GM19238 (cell line): Measurements from ENCODE around the gene CCDC192.

ENCODE experiments used
- DNase-seq: peaks from one replicate; pipeline ENCODE4 v3.0.0; 2011; ENCODE audit warnings: low spot score; ENCODE audit not compliant: insufficient read length

CCDC192 gene

DNA sequence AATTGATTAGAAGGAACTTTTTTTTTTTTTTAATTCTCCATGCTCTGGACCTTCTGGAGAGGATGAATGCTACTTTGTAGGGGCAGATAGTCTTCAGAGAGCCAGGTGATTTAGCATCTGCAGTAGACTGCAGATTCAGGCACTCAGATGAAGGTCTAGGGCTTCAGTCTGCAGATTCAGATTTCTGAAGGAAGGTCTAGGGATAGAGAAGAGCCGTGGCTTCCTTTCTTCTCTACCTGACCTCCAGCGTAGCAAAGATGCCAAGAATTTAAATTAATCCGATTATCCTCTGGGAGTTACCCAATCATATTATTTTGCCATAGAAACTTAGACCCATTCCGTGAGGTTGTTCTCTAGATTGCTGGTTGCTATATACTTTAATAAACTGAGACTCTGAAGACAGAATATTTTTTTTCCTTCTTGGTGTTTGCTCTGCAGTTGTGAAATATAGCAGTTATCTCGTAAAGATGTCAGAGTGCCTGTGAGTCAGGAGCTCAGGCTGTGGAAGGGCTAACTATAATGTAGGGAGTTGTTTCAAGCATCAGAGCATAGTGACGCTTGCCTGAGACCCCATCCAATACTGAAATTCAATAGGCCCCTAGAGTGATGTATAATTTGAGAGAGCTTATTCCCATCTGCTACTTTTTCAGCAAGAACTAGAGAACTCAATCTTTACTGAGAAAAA is 247.7 kb downstream of the CCDC192 start:
- DNase-seq, result no peak

DNA sequence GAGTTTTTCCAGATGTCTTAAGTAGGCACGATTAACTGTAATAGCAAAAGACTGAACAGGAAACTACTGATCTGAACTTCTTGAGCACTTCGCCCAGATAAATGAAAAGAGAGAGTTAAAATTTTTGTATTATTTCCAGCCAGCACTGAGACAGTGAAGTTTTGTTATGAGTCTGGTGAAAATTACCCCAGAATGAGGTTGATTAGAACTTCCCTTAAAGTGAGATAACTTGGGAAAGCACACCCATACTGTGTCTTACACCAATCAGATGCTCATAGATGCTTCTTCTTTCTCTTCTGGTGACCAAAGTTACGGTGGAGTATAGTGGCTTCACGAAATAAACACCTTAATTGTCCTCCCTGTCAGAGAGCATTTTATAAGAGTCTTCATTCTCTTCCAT is 248.6 kb downstream of the CCDC192 start:
- DNase-seq, result no peak

DNA sequence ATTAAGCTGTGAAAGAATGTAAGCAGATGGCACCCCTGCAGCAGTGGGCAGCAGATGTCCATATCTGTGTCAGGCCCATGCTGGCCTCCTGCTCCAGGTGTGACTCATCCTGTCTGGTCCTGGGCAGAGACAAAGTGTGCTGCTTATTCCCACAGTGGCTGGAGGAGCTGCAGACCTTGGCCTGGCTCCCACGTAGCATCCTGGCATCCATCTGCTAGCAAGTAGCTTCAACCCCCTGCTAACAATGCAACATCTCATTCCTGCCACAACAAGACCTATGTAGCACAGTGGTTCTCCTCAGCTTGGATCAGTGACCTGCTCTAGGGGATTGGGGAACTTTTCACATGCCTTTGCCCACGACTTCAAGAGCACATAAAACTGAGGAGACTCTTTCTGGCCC is 254.0 kb downstream of the CCDC192 start:
- DNase-seq, result no peak

DNA sequence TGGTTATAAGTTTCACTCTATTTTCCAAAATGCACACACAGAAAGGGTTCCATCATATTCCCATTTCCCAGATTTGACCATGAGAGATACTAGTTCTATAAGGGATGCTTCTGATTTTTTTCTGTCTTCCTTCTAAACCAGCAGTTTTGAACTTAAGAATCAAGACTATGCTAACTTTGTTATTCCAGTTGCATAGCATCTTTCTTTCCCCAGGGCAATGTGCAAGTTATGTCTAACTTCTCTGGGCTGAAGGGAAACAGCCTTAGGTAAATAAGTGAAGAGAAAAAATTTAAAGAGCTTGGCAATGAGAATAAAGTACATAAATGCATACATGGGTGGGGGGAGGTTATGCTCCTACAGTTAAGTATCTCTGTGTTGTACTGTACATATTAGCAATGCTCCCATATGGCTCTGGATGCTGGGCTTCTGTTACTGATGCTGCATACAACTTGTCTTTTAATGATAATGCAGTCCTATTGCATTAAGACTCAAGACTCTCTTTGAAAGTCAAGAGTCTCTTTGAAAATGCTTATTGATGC is 254.6 kb downstream of the CCDC192 start:
- no peak for DNase-seq

DNA sequence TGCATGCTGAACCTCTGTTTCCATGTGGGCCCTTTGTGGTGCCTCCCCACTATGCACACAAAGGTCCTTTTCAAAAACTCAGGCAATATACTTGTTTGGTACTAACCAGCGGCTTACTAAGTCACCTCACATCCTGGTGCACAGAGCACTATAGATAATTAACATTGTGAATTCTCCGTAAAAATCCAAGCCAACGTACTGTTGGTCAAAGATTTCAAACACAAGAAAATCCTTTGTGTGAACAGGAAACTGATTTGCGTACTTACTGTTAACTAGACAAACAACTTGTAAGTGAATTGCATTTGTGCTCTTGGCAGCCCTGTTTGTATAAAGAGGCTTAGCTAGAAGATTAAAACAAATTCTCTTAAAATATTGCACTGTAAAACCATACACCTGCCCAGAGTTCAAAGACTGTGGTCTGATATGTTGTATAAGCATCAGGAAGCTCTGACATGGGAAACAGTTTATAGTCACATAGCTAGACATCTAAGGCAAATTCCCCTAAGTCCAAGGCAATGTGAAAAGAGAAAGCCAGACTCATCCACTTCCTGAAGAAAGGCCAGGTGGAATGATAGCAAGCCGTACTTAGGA is 255.3 kb downstream of the CCDC192 start:
- DNase-seq, result no peak

DNA sequence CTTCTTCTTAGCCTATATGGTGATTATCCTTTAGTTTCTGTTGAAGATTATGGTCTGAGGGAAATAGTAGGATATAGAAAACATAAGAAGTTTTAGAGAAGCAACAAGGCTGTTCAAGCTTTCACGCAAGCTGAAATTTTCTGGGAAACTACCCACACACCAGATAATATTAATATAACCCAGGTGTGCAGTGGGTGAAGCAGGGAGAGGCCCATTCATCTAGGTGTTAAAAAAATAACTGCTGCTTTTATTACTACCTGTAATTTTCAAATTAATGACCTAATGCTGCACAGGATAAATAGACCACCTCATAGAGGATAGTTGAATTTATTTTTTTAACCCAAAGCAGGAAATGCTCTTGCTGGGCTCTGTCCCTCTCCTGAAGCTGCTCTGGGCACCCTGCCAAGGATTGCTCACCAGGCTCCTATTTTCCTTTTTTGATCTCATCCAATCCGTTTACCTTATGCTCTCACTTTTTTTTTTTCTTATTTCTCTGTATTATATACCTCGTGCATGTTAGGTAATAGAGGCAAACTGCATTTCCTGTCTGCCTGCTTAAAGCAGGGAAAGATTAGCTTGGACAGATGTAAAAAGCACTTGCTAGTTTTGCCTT is 256.1 kb downstream of the CCDC192 start:
- DNase-seq, result no peak

DNA sequence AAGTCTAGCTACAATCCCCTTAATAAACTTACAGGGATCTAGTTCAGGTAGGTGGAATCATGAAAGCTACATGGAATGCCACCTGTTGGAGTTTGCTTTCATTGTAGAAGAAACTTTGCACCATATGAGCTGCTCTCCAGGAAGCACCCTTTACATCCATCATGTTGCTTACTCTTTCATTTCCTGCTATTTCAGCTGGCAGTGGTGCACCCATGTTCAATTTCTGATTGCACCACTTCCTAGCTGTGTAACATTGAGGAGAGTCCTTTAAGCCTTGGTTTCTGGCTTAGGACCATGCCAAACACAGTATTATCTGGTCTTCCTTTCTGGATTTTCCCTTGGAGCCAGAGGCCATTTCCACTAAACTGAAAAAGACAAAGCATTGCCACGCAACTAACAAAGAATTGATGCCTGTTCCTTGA is 257.1 kb downstream of the CCDC192 start:
- no peak for DNase-seq

DNA sequence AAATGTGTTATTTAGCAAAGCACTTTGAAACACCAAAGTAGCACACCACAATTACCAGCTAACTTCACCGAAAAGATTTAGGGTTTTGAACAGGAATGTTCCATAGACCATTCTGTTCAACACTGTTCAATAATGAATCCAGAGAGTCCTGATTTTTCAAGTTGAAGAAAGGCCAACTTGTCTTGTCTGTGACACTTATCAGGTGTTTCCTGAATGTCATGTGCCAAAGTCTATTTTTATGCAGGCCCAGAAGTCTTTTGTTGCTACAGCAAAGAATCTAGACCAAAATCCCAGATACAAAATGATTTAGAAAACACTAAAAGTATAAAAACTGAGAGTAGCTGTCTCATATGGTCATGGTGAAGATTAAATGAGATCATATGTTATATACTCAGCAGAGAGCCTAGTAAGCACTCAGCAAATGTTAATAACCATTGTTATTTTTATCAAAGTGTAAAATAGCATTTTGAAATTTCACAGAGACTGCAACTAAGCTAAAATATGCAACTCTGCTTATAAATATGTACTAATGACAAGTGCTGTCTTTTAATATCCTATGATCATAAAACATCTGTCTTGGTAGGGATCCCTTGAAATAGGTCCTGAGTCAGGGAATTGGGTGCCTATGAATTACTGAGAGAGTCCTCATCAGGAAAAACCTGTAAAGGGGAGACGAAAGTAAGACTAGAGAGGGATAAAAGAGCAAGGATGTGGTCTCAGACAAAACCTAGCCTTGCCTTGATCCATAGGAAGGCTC is 258.0 kb downstream of the CCDC192 start:
- DNase-seq, result no peak

DNA sequence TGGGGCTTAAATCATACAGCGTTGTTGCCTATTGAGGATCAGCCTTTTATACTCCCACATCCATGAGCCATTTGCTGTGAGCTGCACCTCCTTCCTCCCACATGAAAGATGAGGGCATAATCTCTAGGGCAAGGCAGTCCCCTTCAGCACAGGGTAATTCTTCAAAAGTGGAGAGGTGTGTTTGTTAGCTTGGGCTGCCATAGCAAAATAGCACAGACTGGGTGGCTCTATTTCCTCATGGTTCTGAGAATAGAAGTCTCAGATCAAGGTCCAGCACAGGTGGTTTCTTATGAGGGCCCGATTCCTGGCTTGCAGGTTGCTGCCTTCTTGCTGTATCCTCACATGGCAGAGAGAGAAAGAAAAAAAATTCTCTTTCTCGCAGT is 258.6 kb downstream of the CCDC192 start:
- DNase-seq, result no peak

DNA sequence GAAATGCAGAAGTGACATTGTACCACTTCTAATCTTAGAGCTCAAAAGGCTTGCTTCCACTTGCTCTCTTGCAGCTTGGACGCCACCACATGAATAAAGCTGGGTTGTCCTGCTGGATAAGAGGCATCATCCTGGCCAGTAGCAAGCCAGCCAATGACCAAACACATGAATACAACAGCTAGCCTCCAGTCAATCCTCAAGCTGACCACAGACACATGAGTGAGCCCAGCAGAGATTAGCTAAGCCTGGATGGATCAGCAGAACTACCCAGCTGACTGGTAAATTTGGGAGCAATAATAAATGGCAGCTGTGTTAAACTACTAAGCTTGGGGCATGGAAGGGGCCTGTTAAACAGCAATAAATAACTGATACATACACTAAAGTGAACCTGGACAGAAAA is 259.3 kb downstream of the CCDC192 start:
- DNase-seq, result no peak

DNA sequence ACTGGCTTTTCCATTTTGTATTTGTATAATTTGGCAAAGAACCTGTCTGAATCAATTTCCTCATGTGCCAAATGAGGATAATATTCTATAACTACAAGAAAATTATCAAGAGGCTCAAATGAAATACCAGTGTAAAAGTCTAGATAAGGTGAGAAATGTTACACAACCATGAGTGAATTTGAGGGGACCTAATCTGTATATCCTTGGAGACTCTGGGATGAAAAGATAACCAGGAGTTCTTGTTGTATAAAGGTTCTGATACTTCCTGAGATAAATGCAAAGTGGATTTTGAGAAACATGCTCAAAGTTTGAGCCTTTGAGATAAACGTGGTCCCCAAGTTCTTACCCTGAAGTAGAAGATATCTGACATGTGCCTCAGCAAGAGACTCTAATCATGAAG is 260.0 kb downstream of the CCDC192 start:
- DNase-seq, result no peak

DNA sequence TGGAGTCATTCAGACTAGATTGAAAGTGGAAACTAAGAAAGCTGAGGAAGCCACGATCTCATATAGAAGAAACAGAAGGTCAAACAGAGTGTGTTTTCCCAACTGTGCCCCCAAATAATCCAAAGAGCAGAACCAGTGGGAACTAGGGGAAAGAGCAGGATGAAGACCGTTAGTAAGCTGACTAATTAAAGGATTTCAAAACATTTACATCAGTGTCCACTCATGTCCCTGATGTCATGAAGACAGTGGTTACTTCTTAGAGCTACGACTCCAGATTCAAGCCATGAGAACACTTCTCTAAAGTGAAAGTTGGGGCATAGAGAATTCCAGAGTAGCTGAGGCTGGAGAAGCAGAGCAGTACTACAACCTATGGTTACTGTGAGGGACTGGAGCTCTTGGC is 260.7 kb downstream of the CCDC192 start:
- DNase-seq, result no peak

DNA sequence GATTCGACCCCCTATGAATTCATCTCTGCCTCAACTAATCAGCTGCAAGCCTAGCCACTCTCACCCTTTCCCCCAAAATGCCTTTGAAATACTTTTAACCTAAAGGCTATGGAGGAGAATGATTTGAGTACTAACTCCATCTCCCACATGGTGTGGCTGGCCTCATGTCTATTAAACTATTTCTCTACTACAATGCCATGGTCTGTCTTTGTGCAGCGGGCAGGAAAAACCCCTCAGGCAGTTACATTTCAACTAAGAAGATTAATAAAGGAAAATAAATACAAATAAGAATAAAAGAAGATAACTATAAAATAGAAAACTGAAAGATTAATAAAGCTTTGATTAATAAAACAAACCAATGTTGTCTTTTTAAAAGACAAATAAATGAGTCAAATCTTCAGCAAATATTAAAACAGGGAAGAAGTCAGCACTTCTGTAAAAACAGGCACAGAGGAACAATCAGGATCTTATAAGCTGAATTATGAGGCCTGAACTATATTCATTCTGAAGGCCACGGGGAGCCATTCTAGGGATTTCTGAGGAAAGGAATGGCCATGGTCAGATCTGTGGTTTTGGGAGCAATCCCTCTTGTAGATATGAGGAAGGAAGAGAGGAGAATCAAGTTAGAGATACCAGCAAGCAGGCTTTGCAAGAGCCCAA is 264.3 kb downstream of the CCDC192 start:
- no peak for DNase-seq

DNA sequence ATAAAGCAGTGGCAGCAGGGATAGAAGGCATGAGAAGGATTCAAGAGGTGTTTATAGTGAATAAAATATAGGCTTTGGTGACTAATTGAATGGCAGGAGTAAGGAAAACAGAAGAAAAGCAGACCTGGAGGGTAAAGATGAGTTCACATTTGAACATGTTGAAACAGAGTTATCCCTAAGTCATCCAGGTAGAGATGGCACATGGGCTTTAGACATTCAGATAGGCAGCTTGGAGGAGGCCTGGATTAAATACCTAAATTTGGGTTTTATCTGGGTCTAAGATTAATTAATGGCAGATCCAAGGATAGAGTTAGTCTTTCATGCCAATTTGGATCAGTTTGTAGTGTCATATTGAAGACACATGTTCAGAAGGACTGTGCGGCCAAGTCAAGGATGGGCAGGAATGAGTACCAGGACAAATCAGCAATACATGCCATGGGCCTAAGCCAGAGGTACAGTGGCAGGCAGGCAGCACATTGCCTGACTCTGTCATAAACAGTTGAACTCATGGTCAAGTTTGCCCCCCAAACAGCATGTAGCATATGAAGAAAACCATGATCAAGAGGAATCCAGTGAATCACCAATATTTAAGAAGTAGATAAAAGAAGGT is 264.9 kb downstream of the CCDC192 start:
- no peak for DNase-seq

DNA sequence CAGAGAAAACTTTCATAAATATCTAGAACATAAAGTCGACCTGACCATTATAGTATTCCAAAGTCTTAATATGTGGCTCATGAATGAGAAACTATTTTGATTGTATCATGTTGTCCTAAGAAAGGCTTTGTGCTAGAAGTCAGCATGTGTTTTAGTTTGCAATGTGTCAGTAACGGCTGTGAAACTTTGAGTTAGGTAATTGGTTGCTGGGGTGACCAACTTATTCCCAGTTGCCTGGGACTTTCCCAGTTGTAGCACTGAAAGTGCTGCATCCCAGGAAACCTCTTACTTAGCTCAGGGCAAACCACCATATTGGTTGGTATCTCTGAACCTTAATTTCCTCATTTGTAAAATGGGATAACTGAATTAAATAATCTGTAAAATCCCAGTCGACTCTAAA is 265.8 kb downstream of the CCDC192 start:
- DNase-seq, result no peak

DNA sequence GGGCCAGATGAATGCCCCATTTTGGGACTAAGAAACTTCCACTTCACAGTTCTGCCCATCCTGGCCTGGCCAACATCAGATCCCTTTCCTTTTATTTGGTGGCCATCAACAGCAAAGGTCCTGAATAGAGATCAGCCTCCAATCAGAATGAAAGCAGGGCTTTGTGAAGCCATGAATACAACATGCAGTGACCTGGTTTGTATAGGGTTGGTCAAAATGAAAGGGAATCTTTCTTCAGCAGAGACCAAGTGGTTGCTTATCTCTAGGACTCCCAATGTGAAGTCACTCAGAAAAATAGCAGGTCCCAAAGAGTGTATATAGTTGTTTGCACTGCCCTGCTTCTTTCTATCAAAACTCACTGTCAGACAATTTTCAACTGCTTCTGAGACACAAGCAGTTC is 266.5 kb downstream of the CCDC192 start:
- DNase-seq, result no peak

DNA sequence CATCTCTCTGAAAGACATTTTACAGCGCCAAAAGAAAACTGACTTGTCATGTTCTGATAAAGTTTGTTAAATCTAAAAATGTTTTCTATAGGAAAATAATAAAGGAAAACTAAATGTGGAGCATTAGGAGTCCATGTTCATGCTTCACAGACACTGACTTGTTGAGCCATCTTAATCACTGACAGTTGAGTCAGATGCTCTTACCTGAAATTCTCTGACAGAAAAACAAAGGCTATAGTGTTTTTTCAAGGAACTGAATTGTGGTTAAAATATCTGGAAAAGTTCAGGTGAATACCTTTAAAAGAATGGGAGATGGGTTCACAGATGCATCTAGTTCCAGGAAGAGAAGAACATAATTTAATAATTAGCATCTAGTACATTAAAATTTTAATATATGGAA is 266.9 kb downstream of the CCDC192 start:
- no peak for DNase-seq

DNA sequence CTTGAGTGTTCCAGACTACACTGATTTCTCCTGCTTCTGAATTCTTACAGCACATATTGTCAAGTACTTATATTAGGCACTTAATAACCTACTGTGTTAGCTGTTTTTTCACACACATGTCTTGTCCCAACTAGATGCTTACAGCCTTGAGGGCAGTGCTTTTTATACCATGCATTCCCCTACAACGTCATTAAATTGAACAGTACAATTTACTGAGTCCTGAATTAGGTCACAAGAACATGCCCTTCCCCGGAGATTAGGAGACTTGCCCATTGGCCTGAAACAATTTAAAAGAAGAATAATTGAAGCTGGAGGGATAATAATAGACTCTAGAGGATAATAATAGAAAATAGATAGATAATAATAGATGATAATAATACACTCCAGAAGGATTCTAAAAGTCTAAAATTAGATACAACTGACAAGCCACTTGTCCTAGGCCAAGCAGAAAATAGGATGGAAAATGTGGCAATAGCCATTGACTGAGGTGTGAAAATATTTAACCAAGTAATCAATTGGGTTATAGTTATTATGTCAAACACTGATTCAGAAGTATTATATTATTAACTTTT is 267.7 kb downstream of the CCDC192 start:
- DNase-seq, result no peak

DNA sequence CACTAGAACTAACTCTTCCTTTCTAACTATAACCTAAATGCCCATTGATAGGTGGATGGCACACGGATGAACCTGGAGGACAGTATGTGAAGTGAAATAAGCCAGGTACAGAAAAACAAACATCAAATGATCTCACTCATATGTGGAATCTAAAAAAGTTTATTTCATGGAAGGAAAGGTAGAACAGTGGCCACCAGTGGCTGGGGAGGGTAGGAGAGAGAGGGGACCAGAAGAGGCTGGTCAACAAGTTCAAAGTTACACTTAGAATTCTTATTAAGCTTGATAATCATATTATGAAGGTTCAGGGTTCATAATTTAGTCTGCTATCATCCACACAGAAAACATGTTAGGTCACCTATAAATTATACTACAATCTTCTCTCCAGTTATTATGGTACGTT is 272.8 kb downstream of the CCDC192 start:
- no peak for DNase-seq

DNA sequence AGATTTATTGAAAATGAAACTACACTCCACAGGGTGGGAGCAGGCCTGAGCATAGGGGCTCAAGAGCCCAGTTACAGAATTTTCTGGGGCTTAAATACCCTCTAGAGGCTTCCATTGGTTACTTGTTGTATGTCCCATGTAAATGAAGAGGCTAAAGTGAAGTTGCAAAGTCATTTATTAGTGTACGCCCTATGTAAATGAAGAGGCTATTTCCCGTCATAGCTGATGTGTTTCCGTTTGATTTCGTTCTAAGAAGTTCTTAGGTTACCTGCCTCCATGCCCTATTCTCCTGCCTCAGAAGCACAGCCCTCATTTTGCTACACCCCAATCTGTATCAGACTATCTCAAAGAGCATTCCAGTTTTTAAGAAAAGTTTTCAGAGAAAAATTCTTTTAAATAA is 273.3 kb downstream of the CCDC192 start:
- no peak for DNase-seq
